LoVo (cell line): ENCODE results near the gene LRCOL1.
A peak's percentile ranks its signal among the peaks of the same experiment; 100 is the strongest.

ENCODE experiments used
- DNase-seq: peaks from one replicate; pipeline ENCODE4 v3.0.0-alpha.2; 2016; ENCODE audit warnings: low spot score

Gene LRCOL1

DNA sequence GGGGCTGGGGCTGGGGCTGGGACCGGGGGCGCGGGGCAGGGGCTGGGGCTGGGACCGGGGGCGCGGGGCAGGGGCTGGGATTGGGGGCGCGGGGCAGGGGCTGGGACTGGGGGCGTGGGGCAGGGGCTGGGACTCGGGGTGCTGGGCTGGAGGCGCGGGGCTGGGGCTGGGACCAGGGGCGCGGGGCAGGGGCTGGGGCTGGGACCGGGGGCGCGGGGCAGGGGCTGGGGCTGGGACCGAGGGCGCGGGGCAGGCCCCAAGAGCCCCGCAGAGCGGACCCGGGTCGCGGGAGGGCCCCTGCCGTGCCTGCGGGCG lies 8.6 kb upstream of the LRCOL1 start:
- DNase-seq, result no peak

DNA sequence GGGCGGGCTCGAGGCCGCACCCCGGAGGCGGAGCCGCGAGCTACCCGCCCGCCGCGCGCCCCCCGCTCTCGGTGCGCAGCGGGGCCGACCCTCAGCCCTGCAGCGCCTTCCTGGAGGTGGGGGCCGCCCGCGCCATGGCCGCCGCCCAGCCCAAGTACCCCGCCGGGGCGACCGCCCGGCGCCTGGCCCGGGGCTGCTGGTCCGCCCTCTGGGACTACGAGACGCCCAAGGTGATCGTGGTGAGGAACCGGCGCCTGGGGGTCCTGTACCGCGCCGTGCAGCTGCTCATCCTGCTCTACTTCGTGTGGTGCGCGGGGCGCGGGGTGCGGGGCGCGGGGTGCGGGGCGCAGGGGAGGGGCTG lies 8.3 kb upstream of the LRCOL1 start, which contains the start of gene P2RX2:
Gene P2RX2, plus strand, starts transcription at position 94 of the 361 bp plus-strand sequence. Its CDS starts 41 bp downstream, at position 135.
- no peak for DNase-seq

- no peak for DNase-seq
Observed at GRCh38 chr12:132617822-132618682, 7.7 kb upstream of the LRCOL1 start.

DNA sequence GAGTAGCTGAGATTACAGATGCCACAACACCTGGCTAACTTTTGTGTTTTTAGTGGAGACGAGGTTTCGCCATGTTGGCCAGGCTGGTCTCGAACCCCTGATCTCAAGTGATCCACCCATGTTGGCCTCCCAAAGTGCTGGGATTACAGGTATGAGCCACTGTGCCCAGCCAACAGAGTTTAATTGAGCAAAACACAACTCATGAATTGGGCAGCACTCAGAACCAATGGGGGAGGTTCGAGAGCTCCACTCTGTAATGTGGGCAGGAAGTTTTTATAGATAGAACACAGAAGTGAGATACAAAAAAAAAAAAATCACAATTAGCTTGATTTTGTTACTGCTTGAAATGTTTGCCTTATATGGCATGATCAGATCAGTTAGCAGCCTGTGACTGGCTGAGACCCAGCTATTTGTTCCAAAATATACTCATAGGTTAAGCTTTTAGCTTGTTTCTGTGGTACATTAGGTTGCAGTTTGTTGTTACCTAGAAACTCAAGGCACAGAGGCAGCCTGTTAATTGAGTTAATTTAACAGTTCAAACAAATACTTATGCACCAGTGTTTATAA lies 6.8 kb upstream of the LRCOL1 start:
- DNase-seq, result no peak

DNA sequence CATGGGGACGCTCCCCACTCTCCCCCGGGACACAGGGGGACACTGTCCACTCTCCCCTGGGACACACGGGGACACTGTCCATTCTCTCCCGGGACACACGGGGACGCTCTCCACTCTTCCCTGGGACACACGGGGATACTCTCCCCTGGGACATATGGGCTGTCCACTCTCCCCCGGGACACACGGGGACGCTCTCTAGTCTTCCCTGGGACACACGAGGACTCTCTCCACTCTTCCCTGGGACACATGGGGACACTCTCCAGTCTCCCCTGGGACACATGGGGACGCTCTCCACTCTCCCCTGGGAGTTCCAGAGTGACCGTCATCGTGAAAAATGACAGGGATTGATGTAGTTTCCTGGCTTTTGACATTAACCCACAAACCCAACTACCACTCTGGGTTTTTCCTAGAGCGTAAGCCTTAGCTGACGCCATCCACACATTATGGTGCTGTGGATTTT lies 5.2 kb upstream of the LRCOL1 start:
- no peak for DNase-seq

GRCh38 chr12:132614861-132615578 lies 4.6 kb upstream of the LRCOL1 start:
- peak; percentile 78 for DNase-seq

DNA sequence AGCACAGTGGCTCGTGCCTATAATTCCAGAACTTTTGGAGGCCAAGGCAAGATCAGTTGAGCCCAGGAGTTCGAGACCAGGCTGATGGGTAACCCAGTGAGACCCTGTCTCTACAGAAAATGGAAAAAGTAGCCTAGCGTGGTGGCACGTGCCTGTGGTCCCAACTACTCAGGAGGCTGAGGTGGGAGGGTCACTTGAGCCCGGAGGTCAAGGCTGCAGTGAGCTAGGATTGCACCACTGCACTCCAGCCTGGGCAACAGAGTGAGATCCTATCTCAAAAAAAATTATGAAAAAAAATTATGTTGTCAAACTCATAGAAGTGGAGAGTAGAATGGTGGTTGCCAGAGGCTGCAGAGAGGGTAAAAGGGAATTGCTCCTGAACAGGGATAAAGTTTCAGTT lies 3.6 kb upstream of the LRCOL1 start:
- no peak for DNase-seq

- DNase-seq, result no peak
Observed at GRCh38 chr12:132611620-132612019, 1.2 kb upstream of the LRCOL1 start.

DNA sequence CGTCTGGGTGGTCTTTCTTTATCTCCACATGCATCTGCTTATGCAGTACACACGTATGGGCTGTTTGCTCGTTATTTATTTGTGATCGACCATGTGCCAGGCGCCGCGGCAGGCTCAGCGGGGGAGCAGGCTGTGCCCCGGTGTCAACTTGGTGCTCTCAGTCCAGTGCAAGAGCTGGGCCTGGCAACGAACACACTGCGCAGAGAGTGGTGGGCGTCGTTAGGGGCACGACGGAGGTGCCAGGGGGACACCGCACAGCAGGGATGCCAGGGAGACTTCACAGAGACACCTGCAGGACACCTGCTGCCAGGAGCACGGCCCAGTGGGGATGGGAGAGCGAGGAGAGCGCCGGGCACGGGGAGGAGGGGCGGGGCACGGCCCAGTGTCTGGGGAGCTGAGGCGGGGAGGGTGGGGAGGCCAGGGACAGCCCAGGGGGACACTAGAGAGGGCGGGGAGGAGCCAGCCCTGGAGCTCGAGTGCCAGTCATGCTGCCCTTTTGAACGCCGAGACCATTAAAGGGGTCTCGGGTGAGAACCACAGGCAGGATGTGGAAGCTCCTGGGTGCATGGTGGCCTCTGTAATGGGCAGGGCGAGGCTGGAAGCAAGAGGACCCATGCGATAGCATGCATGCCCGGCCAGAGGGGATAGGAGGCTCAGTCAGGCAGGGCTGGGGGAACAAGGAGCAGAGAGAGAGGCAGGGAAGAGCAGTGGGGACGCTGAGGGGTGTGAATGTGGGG lies 652 bp upstream of the LRCOL1 start:
- DNase-seq, result no peak

DNA sequence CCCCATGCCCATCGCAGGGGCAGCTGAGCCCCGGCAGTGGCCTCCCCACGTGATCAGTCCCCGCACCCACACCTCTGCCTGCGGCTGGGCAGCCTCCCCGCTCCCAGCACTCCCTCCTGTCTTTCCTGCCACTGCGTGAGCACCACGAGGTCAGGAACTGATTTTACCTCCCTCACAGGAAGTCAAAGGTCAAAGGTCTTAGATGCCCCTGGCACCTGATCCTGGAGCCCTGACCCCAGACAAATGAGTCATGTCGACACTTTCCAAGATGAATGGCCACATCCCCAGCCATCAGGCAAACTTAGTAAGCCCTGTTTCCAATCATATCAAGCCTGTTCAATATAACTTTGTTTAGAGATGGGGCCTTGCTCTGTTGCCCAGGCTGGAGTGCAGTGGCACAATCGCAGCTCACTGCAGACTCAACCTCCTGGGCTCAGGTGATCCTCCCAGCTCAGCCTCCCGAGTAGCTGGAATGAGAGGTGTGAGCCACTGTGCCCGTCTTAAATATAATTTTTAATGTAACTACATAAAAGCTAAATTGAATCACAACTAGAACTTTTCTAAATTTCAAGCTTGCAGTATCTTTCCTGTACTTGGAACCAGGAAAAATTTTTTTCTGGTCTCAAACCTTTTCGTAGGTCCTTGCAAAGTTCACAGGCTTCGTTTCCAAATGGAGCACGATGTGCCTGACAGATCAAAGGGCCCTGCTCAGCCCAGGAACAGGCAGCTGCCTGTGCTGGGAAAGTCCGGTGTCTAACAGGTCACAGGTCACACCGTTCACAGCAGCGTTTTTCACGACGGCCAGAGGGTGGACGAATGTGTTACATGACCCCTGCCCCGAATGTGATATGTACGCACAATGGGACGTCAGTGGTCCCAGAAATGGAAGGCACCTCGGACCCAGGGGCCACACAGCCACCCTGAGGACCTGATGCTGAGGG lies 1.9 kb downstream of the LRCOL1 start:
- no peak for DNase-seq

GRCh38 chr12:132606927-132607326 lies 3.5 kb downstream of the LRCOL1 start:
- DNase-seq, result no peak

DNA sequence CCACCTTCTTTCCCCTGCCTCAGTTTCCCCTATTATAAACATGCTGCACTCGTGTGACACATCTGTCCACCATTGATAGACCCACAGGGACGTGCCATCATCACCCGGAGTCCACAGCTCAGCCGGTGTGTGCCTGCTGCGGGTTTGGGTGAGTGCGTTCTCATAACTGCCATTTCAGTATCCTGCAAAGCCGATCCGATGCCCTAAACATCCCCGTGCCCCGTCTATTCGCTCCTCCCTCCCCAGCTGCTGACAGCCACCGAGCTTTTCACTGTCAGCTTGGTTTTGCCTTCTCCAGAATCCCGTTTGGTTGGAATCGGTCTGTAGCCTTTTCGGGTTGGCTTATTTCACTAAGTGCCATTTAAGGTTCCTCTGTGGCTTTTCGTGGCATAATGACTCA lies 3.9 kb downstream of the LRCOL1 start:
- no peak for DNase-seq

- DNase-seq, result no peak
Observed at GRCh38 chr12:132605892-132606291, 4.5 kb downstream of the LRCOL1 start.

GRCh38 chr12:132604668-132605441 lies 5.5 kb downstream of the LRCOL1 start:
- DNase-seq, result no peak

DNA sequence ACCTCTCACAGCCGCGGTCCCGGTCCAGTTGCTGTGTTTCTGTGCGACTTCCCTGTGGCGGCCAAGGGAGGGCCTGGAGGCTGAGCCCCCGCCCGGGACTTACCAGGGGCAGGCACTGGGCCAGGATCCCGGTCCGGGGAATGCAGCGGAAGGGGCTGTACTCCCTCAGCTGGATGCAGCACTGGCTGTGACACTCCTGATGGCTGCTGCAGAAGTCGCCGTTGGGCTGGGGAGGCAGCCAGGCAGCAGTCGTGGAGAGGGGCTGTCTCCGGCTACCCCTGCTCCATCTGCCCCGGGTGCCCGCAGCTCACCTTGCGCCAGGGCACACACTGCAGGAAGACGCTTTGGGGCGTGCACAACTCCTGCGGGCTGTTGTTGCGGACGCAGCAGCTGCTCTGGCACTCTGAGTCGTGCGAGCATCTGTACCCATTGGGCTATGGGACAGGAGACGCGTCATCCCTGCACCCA lies 6.2 kb downstream of the LRCOL1 start:
- DNase-seq, result no peak

- no peak for DNase-seq
Observed at GRCh38 chr12:132603240-132604150, 6.9 kb downstream of the LRCOL1 start.

DNA sequence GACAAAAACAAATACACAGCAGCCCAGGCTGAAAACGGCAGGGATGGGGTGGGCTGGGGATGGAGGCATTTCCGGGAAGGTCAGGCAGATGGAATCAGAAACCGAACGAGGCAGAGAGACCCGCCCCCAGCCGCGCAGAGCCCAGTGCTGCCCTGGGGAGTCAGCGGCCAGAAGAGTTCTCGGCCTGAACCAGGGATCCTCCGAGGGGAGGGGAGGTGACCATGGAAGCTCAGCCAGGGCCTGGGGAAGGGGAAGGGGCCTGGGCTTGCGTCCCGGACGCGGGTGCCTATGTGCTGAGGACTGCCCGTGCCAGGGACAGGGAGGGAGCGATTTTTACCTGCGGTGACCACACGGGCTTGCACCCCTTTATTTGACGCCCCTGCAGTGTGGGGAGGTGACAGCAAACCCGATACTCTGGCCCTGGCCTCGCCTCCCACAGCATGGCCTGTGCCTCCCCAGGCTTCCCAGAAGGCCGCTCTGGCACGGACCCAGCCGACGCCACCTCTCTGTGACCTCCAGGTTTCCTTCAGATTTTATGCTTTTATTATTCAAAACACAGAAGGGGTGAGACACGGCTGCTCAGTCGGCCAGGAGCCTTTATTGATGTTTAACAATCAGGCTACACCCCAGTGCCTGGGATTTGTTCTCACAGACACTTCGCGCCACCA lies 7.7 kb downstream of the LRCOL1 start:
- DNase-seq, result no peak

DNA sequence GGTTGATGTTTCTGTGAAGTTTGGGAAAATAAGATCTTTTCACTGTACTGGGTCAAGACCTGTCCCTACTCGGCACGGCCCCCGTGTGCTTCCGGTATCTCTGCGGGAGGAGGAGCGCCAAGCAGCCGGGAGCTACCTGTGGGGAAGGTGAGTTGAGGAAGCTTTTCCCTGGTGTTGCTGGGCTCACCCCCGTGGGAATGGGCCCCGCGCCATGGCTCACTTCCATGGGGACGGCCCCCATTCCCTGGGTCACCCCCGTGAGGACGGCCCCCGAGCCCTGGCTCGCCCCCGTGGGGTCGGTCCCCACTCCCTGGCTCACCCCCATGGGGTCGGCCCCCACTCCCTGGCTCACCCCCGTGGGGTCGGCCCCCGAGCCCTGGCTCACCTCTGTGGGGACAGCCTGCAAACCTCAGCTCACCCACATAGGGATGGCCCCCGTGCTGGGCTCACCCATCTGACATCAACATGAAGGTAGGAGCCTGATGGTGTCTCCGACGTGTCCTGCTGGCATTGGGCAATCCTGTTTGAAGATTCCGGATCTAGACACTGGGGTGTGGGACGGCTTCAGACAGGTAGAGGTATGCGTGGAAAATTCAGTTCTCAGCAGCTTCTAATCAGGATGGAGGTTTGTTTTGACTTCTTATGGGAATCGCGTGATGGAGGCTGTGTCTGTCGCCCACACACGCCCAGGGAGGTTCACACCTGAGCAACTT lies 9.1 kb downstream of the LRCOL1 start:
- DNase-seq, result no peak
